HG03280 (cell line): Measurements from ENCODE around the gene HOXB3.
A peak's percentile ranks its signal among the peaks of the same experiment; 100 is the strongest.

Experiments
- ATAC-seq: cut with Tn5 transposase; IDR thresholded peaks from one replicate; pipeline ENCODE4 v1.9.1; 2021; ENCODE audit warnings: mild to moderate bottlenecking, moderate library complexity; ENCODE audit not compliant: unreplicated experiment

Gene HOXB3

DNA sequence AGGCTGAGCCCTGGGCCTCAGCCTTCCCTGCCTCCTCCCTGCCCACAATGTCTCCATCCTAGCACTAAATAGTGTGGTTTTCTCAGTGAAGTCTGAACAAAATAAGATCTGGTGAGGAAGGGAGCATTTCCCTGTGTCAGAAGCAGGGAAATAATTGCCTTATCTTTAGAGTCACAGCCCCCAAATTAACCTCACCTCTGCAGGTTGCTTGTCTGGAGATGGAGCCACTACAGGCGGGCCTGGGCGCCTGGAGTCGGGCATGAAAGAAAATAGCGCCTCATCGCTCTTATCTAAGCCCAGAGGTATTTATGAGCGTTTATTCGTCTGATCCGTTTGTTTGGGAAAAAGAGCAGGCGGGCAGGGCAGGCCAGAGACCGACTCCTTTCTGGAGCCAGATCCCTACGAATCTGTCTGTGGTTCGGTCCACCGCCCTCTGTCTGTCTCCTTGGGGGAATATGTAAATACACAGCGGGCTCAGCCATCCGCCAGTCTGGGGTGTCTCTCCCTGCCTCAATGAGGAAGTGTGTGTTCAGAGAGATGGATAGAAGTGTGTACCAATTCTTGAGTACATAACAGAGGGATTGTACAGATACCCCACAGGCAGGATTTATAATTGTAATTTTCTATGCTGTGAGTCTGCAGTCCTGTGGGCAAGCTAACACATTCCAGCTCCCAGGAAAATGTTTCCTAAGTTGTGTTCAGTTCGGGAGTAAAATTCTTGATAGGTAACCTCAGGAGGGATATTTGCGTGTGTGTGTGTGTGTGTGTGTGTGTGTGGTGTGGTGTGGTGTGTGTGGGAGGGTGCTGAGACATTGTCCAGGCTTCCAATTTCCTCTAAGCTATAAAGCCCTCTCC, 10.4 kb upstream of the HOXB3 start:
- no peak for ATAC-seq

DNA sequence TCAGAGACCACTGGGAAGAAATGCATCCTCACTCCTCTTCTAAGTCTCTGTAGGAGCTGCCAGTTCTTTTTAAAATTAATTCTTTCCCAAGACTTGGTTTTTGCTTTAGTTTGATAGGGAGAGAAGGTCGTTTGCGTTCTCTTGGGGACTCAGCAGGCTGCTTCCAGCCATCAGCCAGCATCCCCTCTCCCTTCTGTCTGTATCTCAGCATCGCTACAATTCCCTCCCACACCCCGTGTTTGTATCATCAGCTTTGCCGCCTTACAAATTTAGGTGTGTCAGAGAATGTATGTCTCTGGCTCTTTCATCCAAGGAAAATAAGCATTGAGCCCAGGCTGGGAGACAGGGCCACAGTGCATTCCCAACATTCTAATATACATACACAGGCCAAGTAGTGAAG, 9.3 kb upstream of the HOXB3 start:
- ATAC-seq = no peak

DNA sequence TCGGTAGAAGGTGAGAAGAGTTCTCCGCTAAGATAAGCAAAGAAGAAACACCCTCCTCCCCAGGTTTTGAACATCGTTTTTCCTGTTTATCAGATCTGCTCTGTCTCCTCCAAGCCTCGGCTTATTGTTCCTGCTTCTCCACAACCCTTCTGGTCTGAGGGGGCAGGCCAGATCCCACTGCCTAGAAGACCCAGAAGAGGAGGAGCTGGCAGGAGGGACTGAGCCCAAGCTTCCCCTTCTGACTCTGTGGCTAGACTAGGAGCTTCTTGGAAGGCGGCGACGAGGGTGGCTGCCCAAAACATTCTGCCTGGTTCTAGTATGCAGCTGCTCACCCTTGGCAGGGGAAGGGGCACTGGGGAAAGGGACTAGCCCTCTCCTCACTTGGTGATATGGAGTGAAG, 8.7 kb upstream of the HOXB3 start:
- ATAC-seq = no peak

DNA sequence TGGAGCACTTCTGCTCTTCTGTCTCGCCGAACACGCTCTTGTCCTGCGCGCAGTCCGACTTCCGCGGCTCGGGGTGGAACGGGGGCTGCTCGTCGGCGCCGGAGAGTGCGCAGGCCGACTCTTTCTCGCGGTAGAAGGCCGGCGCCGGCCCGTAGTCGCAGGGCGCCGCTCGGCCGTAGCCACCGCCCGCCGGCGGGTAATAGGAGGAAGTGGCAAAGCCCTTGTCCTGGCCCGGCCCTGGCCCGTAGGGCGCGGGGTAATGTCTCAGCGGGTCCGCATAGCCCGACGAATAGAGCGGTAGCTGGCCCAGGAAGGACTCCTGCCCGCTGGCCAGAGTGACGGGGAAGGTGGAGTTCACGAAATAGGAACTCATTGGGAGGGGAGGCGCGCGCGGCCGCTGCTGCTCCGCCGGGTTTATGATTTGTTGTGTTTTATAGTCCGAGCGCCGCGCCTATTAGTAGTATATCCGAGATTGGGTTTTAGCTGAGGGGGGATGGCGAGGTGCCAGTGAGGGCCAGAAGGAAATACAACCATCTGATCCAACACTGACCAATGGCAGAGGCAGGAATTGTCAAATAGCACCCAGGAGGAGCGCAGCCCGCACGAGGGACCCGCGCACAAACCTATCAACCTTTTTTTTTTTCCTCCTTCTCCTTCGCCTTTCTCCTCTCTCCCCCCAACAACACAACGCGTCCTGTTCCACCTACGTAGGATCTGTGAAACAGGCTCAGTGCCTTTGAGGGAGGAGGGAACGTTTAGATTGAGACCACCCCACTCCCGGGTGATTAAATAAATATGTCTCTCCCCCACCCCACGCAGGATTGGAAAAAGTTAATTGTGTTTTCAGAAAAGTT, 8.0 kb upstream of the HOXB3 start:
- ATAC-seq = no peak

DNA sequence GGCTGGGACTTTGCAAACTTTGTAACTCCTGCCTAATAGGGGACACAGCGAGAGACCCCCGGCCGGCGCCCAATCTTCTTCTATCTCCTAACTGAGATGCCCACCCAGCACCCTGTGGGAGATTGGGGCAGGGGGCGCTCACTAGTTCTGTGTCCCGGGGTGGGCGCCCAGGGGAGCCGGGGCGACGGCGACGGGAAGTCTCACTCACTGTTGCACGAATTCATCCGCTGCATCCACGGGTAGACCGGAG, 7.4 kb upstream of the HOXB3 start:
- no peak for ATAC-seq

DNA sequence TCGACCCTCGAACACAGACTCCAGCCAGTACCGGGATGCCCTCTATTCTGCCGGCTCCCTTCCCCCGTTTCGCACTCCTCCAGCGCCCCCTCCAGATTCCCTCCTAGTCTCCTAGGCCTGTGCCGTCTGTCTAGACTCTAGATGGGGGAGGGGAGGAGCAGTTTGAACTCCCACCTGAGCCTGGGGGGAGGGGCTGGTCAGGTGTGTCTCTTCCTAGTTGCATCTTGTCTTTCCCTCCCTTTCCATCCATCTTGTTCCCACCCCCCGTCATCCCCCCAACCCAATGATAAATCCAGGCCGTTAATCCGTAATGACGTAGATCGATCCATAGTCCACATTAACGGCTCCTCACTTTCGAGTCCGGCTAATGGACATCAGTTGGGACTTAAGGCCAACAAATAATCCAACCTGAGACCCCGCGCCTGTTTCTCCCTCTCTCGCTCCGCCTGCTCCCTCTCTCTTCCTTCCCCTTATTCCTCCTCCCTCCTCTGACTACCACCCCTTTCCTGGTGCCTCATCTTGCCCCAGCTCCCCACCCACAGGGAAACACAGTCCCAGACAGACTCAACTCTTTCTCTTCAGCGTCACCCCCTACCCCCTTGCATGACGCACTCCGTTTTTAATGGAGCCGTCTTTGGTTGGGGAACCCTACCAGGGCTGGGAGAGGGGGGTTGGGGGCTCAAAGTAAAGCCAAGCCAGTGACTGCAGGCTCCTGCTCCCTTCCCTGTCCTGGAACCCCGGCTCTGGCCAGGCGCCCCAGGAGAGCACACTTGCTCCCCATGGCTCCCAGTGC, 6.9 kb upstream of the HOXB3 start:
- ATAC-seq = no peak

DNA sequence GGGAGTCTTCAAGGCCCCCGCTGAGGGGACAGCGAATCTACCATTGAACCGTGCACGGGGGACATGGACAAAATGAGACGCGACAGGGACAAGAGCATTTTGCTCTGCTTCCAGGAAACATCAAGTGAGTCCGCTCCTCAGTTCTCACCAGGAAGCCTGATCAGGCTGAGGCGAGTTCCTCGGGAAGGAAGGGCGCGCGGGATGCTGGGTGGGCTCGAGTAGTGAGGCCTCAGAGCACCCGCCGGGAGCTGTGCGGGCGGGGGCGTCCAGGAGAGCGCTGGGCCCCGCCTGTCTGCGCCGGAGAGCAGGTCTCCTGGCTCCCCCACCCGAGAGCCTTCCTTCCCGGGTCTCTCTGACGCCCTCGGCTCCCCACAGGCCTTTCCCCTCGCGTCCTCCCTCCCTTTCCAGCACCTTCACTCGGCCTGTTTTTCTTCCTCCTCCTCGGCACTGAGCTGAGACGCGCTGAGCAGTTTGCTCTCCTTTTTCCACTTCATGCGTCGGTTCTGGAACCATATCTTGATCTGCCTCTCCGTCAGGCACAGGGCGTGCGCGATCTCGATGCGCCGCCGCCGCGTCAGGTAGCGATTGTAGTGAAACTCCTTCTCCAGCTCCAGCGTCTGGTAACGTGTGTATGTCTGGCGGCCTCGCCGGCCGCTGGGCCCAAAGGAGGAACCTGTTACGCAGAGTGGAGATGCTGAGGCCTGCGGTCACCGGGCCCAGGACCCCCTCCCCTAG, 6.1 kb upstream of the HOXB3 start:
- ATAC-seq = no peak

DNA sequence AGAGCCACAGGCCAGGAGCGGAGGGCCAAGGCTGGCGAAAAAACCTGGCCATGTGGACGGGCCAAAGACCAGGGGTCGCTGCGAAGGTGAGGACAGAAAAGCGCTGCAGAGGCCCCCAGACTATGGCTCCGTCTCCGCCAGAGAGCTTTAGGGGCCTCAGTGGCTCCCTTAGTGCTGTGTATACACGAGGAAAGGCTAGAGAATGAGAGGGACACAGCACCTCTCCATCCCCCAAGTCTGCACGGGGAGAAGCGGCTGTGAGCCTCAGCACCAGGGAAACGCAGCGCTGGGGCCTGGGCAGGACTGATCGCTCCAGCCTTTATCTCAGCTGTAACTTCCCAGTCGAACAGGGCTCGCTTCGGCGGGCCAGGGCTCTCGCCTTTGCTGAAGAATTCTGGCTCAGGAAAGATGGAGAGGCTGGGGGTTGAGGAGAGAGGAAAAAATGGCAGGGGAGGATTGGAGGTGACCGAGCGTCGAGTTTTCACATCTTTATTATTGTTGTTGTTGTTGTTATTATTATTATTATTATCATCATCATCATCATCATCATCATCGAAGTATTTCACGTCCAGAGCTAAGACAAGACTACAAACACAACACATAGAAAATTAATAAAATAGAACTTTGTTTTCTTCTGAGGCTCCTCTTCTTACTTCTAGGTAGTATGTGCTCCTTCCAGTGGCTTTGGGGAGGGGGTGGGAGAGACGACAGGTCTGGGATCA, 5.4 kb upstream of the HOXB3 start:
- ATAC-seq = no peak

DNA sequence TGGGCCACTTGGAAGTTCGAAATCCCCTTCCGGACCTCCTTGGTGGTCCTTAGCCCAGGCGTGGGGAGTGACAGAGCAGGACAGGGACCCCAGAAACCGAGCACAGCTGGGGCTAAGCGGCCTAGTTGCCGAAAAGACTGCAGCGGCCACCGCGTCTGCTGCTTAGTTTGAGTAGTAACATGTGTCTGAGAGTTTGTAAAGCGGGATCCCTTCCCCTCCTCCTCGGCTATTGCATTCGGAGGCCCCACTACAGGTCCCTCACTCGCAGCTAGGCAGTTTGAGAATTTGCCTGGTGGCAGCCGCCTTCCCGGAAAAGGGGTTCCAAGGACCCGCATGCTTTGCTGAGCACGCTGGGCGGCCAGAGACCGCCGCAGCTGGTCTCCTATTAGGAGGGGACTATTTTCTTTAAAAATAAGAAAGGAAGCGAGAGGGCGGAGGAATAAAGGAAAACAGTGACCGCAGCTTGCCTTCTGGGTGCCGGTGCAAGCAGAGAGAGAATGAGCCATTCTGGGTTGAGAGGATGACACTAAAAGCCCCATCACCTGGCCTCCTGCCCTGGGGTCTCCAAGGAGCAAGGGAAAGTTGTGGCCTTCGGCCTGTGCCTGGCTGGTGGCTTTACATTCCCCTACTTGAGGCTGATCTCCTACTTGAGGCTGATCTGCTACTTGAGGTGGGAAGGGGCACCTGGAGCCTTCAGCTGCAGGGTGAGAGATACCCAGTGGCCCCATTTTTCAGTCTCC, 4.7 kb upstream of the HOXB3 start:
- no peak for ATAC-seq

DNA sequence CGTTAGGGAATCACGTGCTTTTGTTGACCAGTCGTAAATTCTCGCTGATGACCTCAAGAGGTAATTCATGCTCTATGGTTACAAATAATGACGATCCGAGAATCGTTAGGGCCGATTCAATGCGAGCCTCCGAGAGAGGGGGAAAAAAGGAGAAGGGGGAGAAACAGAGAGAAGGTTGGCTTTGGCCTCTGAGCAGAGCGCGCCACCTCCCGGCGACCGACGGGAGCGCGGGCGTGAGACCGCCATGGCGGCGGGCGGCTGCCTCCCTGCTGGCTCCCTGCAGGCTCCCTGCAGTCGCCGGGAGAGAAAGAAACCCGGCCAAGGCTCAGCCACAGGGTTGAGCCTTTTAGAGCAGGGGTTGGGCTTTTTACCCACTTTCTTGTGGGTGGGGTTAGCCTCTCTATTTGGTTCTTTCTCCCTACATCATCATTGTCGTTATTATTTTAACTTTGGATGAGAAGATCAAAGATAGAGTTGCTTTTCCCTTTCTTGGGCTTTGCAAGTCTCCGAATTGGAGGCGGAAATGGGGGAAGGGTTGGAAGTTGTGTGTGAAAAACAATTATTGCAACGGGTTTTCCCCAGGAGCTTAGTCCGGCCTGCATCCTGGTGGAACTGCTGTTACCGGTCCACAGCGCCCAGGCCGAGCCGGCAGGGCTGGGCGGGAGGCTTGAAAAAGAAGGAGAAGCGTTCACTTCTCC, 3.9 kb upstream of the HOXB3 start:
- ATAC-seq = peak; percentile 46

DNA sequence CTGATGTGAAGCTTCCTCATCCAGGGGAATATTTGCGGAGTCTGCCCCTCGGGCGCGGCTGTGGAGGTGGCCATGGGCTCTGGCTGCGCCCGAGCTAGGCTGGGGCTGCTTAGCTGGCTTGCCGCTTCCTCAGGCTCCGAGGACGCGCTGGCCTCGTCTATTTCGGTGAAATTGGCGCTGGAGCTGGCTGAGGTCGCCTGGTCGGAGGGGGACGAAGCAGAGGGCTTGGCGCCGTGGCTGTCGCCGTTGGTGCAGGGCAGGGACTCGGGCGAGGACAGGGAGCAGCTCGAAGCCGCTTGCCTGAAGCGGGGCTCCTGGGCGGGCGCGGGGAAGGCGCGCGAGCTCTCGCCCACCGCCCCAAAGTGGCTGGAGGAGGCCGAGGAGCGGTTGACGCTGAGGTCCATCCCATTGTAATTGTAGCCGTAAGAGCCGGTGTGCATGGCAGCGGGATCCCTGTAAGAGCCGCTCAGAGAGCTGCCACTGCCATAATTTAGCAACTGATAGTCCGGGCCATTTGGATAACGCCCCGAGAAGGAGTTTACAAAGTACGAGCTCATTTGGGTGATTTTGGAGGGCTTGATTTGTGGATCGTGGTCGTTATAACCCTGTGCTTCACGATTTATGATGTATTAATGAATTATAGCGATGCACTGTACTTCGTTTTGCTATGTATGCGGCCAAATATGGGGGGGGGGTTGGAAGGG, 3.2 kb upstream of the HOXB3 start, which contains the start of gene HOXB5:
HOXB5 (minus strand) TSS at position 654 of the 704 bp plus-strand sequence; CDS start at position 557, 97 bp downstream.
- ATAC-seq = no peak

DNA sequence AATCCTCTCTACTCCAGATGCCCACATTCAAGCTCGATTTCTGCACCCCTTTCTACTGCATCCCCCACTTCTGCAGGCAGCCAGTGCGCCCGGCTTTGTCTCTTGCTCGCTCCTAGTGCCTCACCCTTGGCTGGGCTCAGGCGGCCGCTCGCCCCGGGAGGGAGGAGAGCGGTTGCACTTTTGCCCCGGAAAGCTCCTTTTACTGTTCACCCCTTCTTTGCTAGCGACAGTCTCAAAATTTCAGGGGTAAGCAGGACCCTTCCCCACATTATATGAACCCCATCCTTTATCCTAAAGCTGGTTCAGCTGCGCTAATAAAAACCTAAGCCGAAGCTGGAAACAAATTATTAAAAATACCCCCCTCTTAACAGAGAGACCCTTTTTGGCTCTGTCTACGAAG, 2.5 kb upstream of the HOXB3 start:
- ATAC-seq = no peak

DNA sequence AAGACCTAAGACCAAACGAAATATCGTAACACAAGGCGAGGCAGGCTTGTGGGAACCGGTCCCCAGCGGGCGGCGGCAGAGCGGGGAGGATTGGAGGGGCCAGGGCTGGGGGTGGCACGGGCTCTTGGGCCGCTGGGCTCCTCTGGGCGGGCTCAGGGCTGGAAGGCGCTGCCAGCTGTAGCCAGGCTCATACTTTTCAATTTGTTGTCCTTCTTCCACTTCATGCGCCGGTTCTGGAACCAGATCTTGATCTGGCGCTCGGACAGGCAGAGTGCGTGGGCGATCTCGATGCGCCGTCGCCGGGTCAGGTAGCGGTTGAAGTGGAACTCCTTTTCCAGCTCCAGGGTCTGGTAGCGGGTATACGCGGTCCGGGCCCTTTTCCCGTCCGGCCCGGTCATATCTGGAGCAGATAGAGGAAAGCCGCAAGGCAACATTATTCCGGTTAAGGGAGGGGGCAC, 2.0 kb upstream of the HOXB3 start:
- no peak for ATAC-seq

DNA sequence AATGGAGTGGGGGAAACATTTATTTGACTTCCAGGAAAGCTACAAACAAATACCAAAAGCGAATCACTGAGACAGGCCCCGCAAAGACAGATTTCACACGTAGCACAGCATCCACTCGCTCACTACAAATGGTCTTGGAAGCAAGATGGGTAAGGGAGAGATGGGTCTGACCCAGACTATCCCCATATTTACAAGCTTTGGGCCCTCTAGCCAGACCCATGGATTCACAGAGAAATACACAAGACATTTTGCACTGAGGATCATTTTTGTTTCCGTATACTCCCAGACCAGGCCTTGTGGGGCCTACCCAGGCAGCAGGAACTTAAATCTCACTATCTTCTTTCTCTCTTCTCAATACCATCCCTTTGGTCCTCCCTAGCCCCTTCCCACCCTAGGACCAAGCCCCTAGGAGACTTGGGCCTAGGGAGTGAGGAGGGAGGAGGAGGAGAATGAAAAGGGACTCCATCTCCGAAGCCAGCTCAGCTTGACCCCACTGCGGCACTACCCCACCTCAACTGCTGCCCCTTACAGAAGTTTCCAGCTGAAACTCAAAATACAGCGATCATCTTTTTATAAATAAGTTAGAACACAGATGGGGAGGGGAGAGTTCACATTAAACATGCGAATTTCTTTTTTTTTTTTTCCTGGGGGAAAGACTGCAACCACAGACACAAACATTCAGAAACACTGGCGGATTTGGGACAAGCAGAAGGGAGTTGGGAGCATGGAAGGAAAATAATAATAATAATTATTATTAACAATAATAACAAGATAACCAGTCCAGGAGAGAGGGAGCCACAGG, 1.4 kb upstream of the HOXB3 start:
- ATAC-seq = no peak

DNA sequence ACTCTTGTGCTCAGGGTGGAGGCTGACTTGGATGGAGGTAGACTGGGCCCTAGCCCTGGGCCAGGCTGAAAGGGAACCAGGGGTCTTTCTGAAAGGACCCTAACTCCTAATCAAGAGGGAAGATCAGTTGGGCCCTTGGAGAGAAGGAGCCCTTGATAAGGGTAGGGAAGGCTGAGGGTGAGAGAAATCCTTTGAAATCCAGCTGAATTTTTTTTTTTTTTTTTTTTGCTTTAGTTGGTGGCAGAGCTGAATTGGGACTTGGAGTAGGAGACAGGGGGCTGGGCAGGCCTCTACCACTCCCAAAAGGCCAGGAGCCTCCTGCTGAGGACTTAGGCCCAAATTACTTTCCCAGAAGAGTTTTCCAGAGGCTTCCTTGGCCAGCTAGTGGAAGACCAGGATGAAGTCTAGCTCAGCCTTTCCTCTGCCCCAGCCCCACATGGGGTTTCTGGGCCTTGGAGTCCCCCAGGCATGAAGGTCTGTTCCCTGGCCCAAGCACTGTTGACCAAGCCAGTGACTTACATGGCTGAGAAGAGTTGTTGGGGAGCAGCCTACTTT, 643 bp upstream of the HOXB3 start:
- ATAC-seq = no peak

DNA sequence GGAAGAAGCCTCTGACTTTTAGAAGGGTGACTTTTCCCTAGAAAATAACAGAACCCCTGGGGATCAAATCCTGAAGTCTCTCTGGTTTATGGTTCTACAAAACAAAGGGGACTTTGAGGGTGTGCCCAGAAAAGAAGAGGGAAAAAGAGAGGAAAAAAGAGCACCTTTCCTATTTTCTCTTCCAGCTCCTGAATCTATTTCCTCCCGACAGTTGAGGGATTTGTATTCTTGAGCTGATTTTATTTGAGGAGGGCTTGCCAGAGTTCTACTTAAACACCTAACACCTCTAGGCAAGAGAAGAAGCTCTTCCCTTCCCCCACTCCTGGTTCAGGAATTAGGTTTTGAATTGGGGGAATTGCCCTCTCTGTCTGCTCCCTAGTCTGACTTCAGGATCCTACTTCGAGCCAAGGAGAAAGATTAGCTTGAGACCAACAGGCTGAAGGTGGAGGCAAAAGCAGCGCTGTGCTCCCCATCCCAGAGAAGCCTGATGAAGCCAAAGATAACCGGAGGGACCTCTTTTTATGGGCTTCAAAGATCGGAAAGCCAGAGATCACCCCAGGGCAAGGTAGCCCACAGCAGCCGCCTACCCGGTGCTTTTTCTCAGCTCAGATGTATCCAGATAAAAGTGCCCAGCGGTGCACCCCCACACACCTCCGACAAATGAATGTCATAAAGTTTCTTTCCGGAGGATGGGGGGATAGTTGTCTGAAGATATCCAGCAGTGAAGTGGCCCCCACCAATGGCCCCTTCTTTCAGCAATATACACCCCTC, 796 bp downstream of the HOXB3 start:
- ATAC-seq = no peak
